Activated CD8-positive, alpha-beta memory T cell treated with anti-CD3 and anti-CD28 coated beads for 48 hours (primary cell): ENCODE data around the gene C2CD5.
"Not testable (repeated sequence)": the region's sequence is repeated elsewhere in the genome, so short reads cannot be mapped to it uniquely, and the experiment has no call there.

Experiments used
- DNase-seq, 3 experiments: peaks; one replicate each; pipeline ENCODE4 v3.0.0-alpha.2; 2020; ENCODE audit warnings: low read depth in 2 of 3, low spot score in 2 of 3

The C2CD5 gene

DNA sequence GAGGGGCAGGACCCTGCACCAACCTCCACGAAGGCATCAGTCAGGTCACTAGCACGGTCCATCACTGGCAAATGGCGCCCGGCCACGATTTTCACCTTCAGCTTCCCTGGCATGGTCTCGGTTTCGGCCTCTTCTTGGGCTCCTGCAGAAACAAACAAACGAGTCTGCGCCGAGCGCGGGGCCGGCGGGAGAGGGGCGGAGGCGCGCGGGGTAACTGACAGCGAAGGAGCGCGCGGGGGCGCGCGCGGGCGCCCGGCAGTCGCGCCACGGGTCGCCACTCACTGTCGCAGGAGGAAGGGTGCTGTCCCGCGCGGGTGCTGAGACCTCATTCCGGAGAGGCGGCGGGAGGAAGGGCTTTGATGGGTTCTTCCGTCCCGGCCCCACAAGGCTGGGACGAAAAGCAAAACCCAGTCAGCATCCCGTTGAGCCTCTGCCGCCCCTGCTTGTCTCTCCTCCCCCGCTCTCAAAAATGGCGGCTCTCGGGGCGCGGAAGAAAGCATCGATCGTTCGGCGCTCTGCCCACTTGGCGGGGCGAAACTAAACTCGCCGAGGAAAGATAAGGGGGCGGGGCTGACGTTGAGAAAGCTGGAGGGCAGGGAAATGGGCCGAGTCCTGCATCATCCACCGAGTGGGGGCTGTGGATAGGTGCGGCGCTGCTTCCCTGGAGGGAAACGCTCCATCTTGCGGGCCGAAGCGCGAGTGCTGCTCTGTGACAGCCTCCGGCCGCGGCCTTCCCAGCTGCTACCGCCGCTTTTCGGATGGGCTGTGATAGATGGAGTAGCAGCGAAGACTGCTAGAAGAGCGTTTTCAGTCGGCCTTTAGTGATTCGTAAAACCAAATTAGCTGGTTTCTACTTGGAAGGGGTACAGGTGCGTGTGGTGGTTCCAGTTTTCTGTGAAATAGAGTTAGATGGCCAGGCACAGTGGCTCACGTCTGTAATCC, at the start of gene C2CD5:
C2CD5 (minus strand) TSS at position 505 of the 942 bp plus-strand sequence; CDS start at position 113, 392 bp downstream.
- peak; percentile 70 to 86 (median 80) for DNase-seq

GRCh38 chr12:22593864-22594263, 49.5 kb upstream of the C2CD5 start:
- DNase-seq, result no peak

GRCh38 chr12:22588817-22589216, 44.5 kb upstream of the C2CD5 start:
- DNase-seq, result no peak

DNA sequence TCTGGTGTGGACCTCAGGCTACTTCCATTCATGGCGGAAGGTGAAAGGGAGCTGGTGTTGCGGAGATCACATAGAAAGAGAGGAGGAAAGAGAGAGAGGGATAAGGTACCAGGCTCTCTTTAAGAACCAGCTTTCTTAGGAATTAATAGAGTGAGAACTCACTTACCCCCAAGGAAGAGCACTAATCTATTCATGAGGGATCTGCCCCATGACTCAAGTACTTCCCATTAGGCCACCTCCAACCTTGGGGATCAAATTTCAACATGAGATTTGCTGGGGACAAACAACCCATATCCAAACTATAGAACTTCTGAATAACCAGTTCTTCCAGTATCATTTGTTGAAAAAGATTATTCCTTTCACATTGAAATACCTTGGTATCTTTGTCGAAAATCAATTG, 34.0 kb upstream of the C2CD5 start:
- DNase-seq, result no peak

DNA sequence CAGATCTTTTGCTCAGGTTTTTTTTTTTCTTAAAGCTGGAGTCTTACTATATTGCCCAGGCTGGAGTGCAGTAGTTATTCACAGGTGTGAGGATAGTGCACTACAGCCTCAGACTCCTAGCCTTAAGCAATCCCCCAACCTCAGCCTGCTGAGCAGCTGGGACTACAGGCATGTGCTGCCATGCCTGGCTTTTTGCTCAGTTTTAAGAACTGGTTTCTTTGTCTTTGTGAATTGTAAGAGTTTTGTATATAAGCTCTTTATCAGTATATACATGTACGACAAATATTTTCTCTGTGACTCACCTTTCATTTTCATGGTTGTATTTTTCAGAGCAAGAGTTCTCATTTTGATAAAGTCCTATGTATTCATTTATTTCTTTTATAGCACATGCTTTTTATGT, 33.3 kb upstream of the C2CD5 start:
- DNase-seq, result no peak

GRCh38 chr12:22576473-22576872, 32.1 kb upstream of the C2CD5 start:
- no peak for DNase-seq

DNA sequence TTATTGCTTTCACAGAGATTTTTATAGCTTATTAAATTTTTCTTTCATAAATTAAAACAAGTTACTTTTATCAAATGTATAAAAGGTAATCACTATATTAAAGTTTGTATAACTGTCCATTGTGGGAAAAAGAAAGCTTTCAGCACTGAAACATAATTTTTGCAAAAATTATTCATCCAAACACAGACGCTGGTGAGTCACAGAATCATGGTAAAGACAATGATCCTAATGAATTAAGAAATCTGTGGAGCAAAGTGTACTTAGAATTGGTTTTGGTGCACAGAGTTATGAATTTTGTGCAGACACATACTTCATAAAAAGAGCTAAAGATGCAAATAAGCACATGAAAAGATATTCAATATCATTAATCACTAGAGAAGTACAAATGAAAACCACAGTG, 31.7 kb upstream of the C2CD5 start:
- DNase-seq, result no peak

DNA sequence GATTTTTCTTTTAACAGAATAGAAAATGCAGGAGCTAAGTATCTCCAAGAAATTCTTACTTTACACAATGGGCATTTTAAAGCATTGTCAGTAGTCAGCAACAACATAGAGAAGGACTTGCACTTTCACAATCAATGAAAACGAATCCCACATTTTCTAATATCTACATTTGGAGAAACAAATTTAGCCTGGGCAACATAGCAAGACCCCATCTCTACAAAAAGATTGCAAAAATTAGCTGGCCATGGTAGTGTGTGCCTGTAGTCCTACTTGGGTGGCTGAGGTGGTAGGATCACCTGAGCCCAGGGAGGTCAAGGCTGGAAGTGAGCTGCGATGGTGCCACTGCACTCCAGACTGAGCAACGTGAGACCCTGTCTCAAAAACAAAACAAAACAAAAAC, 30.6 kb upstream of the C2CD5 start:
- DNase-seq, result no peak

DNA sequence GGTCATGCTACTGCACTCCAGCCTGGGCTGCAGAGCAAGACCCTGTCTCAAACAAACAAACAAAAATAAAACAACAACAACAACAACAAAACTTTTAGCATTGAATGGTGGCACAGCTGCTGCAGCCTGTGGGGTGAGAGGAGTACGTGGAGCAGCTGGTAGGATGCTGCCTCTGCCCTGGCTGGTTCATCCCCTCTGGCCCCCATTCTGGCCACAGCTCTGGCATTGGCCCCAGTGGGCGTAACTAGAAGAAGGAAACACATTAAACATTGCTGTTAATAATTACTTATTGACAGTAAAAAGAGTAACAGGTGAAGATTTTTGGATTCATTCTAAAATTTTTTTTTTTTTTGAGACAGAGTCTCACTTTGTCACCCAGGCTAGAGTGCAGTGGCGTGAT, 28.8 kb upstream of the C2CD5 start:
- DNase-seq, result no peak

DNA sequence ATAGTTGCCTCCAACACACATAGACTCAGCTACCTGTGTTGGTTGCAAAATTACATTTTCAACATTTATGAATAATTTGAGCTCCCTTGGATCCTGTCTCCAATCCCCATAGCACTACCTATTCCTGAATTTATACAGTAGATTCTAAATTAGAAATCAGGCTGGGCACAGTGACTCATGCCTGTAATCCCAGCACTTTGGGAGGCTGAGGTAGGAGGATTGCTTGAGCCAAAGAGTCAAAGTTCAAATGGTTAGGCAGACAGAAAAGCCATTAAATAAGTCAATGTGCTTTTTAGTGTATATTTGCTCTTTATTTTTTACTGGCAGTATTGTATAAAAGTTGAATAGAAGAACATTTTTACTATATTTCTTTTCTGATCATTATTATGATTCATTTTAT, 24.9 kb upstream of the C2CD5 start:
- DNase-seq, result no peak

GRCh38 chr12:22562036-22563028, 18.0 kb upstream of the C2CD5 start:
- no peak for DNase-seq

DNA sequence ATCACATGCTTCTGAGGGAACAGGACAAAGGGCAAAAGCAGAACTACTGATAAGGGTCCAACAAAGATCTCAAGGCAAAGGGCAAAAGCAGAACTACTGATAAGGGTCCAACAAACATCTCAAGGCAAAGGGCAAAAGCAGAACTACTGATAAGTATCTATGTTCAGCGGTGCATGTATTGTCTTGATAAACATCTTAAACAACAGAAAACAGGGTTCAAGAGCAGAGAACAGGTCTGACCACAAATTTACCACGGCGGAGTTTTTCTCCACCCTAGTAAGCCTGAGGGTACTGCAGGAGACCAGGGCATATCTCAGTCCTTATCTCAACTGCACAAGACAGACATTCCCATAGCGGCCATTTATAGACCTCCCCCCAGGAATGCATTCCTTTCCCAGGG, 10.4 kb upstream of the C2CD5 start:
- DNase-seq, result not testable (repeated sequence)

GRCh38 chr12:22551624-22552023, 7.3 kb upstream of the C2CD5 start:
- no peak for DNase-seq

DNA sequence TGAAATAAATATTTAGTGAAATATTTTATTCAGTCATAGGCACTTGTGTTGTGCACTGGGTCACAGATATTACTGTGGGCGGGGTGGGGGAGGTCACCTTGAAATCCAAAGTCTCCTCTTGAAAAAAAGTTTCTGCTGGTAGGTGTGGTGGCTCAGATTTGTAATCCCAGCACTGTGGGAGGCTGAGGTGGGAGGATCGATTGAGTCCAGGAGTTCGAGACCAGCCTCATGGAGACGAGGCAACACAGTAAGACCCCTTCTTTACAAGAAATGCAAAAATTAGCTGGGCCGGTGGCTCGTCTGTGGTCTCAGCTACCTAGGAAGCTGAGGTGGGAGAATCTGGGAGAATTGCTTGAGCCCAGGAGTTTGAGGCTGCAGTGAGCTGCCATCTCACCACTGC, 913 bp upstream of the C2CD5 start:
- DNase-seq, result no peak

GRCh38 chr12:22543246-22544037, 900 bp downstream of the C2CD5 start:
- DNase-seq, result peak; percentile 7 to 21 (median 11)

- no peak for DNase-seq
Measured at GRCh38 chr12:22541496-22542155, 2.7 kb downstream of the C2CD5 start.

DNA sequence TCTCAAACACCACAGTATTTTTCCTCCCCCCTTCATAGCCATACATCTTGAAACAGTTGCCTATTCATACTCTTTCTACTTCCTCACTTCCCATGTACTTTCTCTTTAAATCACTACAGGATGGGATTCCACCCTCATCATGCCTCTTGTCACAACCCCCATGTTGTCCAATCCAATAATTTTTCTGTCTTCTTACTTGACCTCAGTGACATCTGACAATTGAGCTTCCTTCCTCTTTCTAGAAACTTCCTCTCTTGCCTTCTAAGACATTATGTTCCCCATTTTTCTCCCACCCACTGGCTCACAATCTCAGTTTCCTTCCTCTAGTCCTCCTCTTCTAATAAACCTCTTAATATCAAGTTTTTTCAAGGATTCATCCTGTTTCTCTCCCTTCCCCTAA, 5.3 kb downstream of the C2CD5 start:
- no peak for DNase-seq

DNA sequence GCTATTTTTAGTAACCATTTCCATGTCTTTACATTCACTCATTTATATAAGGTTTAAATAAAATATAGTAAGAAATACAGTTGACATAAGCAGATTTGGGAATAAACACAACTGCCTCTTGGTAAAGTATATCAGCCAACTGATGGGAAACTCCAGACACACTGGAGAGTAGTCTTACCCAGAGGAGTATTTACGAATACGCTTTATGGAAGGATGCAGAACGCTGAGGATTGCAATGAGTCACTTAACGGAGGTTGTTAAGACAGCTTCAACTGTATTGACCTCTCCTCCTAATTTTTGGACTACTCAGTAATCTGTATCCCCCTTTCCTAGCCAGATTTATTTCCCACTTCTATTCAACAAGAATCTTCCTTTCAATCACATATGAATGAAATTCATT, 6.0 kb downstream of the C2CD5 start:
- DNase-seq, result no peak

DNA sequence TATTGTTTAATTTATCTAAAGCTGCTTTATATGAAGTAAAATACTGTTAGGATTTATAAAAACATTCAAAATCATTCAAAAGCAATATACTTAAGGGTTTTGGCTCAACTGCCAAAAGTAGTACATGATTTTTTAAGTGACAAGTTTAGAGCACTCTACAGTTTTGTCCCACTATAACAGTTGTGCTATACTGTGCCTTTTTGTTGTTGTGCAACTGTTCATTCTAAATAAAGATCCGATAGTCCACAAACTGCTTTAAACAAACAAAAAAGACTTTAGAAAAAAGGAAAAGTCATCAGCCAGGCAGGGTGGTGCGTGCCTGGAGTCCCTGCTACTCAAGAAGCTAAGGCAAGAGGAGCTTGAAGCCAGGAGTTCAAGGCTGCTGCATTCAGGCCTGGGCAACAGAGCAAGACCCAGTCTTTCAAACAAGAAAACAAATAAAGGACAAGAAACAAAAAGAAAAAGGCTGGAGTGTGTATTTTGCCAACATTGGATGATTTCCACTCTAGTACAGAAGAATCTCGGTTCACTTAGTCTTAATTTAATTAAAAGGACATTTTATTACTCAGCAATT, 7.3 kb downstream of the C2CD5 start:
- no peak for DNase-seq

GRCh38 chr12:22536346-22536945, 7.9 kb downstream of the C2CD5 start:
- DNase-seq, result no peak
